ENCODE measurements around the gene KRABD2.

- TF ChIP-seq CTCF (IDR thresholded peaks at IDR 0.05): no peak
- TF ChIP-seq POLR2AphosphoS5 (IDR thresholded peaks at IDR 0.05; ENCODE audit: insufficient read depth in 1 of 2, low read depth in 1 of 2): no peak
These were observed 8.4 kb upstream of the KRABD2 start for GRCh38 chr17:8384801-8385378.

Data from vagina (tissue), 2 donors.